ENCODE results near the gene CP. TPM values are rescaled to one million over a fixed set of nuclear protein-coding genes. Genes with fewer than 3 reads are reported as not detected.

Gene CP
- total RNA-seq, 2 experiments from 2014 or later: not detected

GRCh38 chr3:149160754-149161300 lies 60.8 kb downstream of the CP start:
- H3K4me3 Mint-ChIP-seq: no peak overlapping the region
- no peaks in the 10 kb centered on the region for H3K27me3 Mint-ChIP-seq
- ChIA-PET CTCF (interaction anchor here (1.5 kb wide), 1 partner anchor 204 kb away, joined by 3 read pairs; no protein-coding TSS in a partner anchor), POLR2A (no interaction called here)
- H3K9me3 Mint-ChIP-seq: no peaks in the 10 kb centered on the region
- no peak for DNase-seq
- H3K27ac Mint-ChIP-seq: no peak overlapping the region
- peaks cover 47% of the 10 kb centered on the region for H3K36me3 Mint-ChIP-seq (ENCODE audit: low read depth)
- H3K4me1 Mint-ChIP-seq: peaks cover 1% of the 10 kb centered on the region

DNA sequence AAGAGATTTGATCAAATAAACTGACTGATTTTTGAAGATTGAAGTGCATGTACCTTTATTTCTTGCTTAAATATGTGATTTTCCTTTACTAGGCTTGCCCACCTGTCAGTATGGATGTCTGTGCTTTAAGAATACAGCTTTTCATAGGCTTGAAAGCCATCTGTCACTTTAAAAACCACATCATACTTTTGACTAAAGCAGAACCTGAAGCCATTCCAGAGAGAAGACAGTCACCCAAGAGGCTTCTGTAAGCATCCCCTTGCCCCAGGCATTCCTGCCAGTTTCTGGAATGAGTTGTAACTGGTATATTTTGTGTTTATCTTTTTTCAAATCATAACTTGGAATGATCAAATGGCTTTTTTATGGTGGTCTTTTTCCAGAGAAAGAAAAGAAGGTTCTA lies 68.2 kb downstream of the CP start:
- peaks cover 46% of the 10 kb centered on the region for H3K36me3 Mint-ChIP-seq (ENCODE audit: low read depth)
- no peaks in the 10 kb centered on the region for H3K27me3 Mint-ChIP-seq
- peaks cover 18% of the 10 kb centered on the region for H3K4me1 Mint-ChIP-seq
- H3K9me3 Mint-ChIP-seq: no peaks in the 10 kb centered on the region
- ChIA-PET POLR2A (no interaction called here), CTCF (interaction anchor here (1.4 kb wide), 1 partner anchor 15 kb away, joined by 3 read pairs; no protein-coding TSS in a partner anchor)
- no peak overlapping the region for H3K4me3 Mint-ChIP-seq
- no peak overlapping the region for H3K27ac Mint-ChIP-seq
- DNase-seq: no peak

- Mint-ChIP-seq H3K9me3 (no peaks in the 10 kb centered on the region), H3K4me1 (peaks cover 18% of the 10 kb centered on the region), H3K36me3 (ENCODE audit: low read depth) (peaks cover 42% of the 10 kb centered on the region), H3K27ac (peak overlapping the region; percentile 31), H3K4me3 (no peak overlapping the region), H3K27me3 (no peaks in the 10 kb centered on the region)
- peak; percentile 26 for DNase-seq
- CTCF ChIA-PET: interaction anchor here (1.4 kb wide), 1 partner anchor 14 kb away, joined by 3 read pairs; no protein-coding TSS in a partner anchor
- POLR2A ChIA-PET: no interaction called here
Measured at GRCh38 chr3:149152420-149152819, 69.2 kb downstream of the CP start.

GRCh38 chr3:149151843-149152242 lies 69.8 kb downstream of the CP start:
- ChIA-PET CTCF (no interaction called here), POLR2A (no interaction called here)
- no peaks in the 10 kb centered on the region for H3K27me3 Mint-ChIP-seq
- no peak overlapping the region for H3K4me3 Mint-ChIP-seq
- H3K4me1 Mint-ChIP-seq: peaks cover 18% of the 10 kb centered on the region
- H3K27ac Mint-ChIP-seq: no peak overlapping the region
- H3K9me3 Mint-ChIP-seq: no peaks in the 10 kb centered on the region
- no peak for DNase-seq
- peaks cover 40% of the 10 kb centered on the region for H3K36me3 Mint-ChIP-seq (ENCODE audit: low read depth)

- Mint-ChIP-seq H3K27me3 (no peaks in the 10 kb centered on the region), H3K9me3 (no peaks in the 10 kb centered on the region), H3K27ac (no peak overlapping the region), H3K36me3 (ENCODE audit: low read depth) (peaks cover 35% of the 10 kb centered on the region), H3K4me1 (peaks cover 18% of the 10 kb centered on the region), H3K4me3 (no peak overlapping the region)
- ChIA-PET CTCF (no interaction called here), POLR2A (no interaction called here)
- DNase-seq: no peak
Measured at GRCh38 chr3:149150436-149150835, 71.2 kb downstream of the CP start.

DNA sequence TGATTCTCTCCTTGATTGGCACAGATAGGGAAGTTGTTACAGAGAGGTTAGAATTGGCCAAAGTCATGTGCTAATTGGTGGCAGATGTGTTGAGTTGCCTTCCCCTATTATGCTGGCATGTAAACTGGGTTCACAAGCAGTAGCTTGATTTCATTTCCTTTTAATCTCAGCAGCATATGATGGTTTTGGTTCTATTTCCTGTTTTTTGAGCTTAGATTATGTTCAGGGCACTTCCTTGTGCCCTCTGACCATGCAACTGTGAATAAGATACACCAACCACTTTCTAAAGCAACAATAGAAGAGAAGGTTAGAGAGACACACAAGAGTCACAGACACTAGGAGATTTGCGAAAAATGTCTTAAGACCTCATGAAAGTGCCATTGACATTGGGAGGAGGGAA lies 75.7 kb downstream of the CP start:
- Mint-ChIP-seq H3K4me3 (no peak overlapping the region), H3K27me3 (no peaks in the 10 kb centered on the region), H3K4me1 (no peaks in the 10 kb centered on the region), H3K9me3 (no peaks in the 10 kb centered on the region), H3K27ac (no peak overlapping the region), H3K36me3 (ENCODE audit: low read depth) (peaks cover 39% of the 10 kb centered on the region)
- ChIA-PET CTCF (interaction anchor here (1.5 to 1.6 kb wide), 2 partner anchors 10 to 16 kb away, joined by 4 to 6 read pairs; partner anchors contain the start of gene HPS3), POLR2A (no interaction called here)
- no peak for DNase-seq

DNA sequence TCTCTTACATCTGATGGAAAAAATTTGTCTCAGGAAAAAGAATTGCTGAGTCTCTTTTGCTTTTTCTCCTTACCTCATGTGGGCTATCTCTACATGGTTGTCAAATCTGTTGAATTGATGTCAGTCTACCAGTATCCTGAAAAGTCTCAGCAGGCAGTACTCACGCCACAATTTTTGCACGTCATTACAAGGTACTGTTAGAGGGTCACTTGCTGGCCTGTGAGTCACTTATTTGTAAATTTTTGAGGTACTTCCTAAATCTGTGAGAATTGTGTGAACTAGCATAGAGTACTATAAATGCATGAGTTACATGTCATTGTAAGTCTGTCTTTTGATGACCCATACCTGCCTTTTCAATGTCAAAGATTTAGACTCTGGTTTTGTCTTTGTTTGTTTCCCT lies 76.3 kb downstream of the CP start:
- DNase-seq: no peak
- Mint-ChIP-seq H3K36me3 (ENCODE audit: low read depth) (peaks cover 39% of the 10 kb centered on the region), H3K4me1 (no peaks in the 10 kb centered on the region), H3K9me3 (no peaks in the 10 kb centered on the region), H3K27me3 (no peaks in the 10 kb centered on the region), H3K4me3 (no peak overlapping the region), H3K27ac (peak overlapping the region; percentile 68)
- ChIA-PET POLR2A (no interaction called here), CTCF (no interaction called here)

DNA sequence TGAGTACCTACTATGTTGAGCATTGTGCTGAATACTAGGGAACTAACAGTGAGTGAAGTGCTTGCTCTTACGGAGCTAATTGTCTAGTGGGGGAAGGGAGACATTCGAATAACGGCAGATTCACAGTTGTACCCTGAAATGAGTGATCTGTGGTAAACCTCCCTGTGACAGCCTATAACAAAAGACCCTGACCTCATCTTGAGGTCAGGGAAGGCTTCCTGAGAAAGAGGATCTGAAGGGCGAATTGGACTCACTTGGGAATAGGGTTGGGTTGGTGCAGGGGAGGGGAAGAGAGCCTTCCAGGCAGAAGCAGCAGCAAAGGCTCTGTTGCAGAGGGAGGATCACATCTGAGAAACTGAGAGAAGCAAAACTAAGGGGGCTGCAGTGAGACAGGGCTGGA lies 78.9 kb downstream of the CP start:
- peaks cover 35% of the 10 kb centered on the region for H3K36me3 Mint-ChIP-seq (ENCODE audit: low read depth)
- H3K4me1 Mint-ChIP-seq: no peaks in the 10 kb centered on the region
- no peak overlapping the region for H3K27ac Mint-ChIP-seq
- H3K4me3 Mint-ChIP-seq: no peak overlapping the region
- no peaks in the 10 kb centered on the region for H3K9me3 Mint-ChIP-seq
- no peaks in the 10 kb centered on the region for H3K27me3 Mint-ChIP-seq
- no peak for DNase-seq
- ChIA-PET POLR2A (no interaction called here), CTCF (interaction anchor here (1.0 kb wide), 1 partner anchor 10 kb away, joined by 3 read pairs; no protein-coding TSS in a partner anchor)

DNA sequence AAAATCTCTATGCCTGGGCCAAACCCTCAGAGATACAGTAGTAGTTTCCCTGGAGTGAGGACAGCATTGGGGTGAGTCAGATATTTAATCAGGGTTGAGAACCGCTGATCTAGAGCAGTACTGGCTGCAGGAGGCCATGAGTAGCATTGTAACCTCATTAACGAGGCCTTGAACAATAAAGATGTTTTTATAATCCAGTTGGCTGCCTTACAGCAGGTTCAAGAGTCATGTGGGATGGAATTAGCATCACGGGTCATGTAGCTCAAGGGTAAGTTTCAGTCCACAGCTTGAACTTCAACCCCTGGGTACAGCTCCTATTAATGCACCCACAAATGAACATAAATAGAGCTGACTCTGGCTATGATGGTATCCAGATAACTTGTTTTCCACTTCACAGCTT lies 87.1 kb downstream of the CP start:
- no peaks in the 10 kb centered on the region for H3K9me3 Mint-ChIP-seq
- no peaks in the 10 kb centered on the region for H3K27me3 Mint-ChIP-seq
- H3K4me1 Mint-ChIP-seq: peaks cover 30% of the 10 kb centered on the region
- ChIA-PET CTCF (interaction anchor here (0.6 kb wide), 1 partner anchor 175 kb away, joined by 5 read pairs; no protein-coding TSS in a partner anchor), POLR2A (no interaction called here)
- H3K27ac Mint-ChIP-seq: no peak overlapping the region
- no peak overlapping the region for H3K4me3 Mint-ChIP-seq
- peaks cover 24% of the 10 kb centered on the region for H3K36me3 Mint-ChIP-seq (ENCODE audit: low read depth)
- DNase-seq: no peak

DNA sequence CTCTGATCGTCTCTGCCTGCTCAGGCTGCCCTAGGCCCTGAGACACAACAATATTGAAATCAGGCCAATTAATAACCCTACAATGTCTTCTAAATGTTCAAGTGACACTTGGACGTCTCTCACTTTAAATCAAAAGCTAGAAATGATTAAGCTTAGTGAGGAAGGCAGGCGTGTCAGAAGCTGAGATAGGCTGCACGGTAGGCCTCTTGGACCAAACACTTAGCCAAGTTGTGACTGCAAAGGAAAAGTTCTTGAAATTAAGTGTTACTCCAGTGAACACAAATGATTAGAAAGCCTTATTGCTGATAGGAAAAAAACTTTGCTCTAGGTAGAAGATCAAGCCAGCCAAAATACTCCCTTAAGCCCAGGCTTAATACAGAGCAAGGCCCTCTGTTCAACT lies 90.0 kb downstream of the CP start:
- POLR2A ChIA-PET: no interaction called here
- Mint-ChIP-seq H3K27ac (peak overlapping the region; percentile 38), H3K9me3 (no peaks in the 10 kb centered on the region), H3K4me1 (peaks cover 39% of the 10 kb centered on the region), H3K27me3 (peaks cover 12% of the 10 kb centered on the region), H3K4me3 (peak overlapping the region; percentile 89), H3K36me3 (ENCODE audit: low read depth) (peaks cover 24% of the 10 kb centered on the region)
- CTCF ChIA-PET: interaction anchor here (1.0 to 1.6 kb wide), 3 partner anchors 11 to 15 kb away, joined by 3 to 7 read pairs (median 3); no protein-coding TSS in a partner anchor
- no peak for DNase-seq

DNA sequence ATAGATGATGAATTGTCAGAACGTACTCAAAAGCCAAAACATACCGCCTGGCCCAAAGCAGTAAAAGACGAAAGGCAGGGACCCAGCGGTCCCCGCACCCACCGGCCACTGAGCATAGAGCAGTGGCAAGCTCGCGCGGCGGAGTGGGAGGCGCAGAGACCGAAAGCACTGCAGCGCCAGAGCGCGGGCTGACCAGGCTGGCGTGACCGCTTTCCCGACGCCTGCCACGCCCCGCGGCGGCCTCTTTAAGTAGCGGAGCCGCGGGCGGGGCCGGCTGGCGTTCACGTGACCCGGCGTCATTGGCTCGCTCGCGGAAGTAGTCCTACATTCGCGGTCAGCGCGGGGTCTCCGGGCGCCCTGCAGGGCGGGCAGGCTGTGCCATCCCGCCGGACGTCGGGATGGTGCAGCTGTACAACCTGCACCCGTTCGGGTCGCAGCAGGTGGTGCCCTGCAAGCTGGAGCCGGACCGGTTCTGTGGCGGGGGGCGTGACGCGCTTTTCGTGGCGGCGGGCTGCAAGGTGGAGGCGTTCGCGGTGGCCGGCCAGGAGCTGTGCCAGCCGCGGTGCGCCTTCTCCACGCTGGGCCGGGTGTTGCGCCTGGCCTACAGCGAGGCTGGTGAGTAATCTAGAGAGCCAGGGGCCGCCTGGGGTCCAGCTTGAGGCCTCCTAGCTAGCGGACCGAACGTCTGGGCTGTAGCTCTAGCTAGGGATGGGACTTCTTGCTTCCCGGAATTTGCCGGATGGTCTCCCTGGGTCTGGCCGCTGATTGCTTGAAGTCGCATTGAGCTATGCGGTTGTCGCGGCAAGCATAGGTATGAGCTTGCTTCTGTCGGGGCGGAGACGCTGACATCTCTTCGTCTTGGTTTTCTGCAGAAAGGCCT lies 92.1 kb downstream of the CP start, which contains the start of gene HPS3:
TSS of gene HPS3 (plus strand) at position 313 of the 880 bp plus-strand sequence. CDS start at position 399, 86 bp downstream.
- Mint-ChIP-seq H3K27me3 (peaks cover 17% of the 10 kb centered on the region), H3K36me3 (ENCODE audit: low read depth) (peaks cover 17% of the 10 kb centered on the region), H3K4me1 (peaks cover 39% of the 10 kb centered on the region), H3K9me3 (no peaks in the 10 kb centered on the region), H3K27ac (peak within 1 kb of the TSS; percentile 96), H3K4me3 (peak within 1 kb of the TSS; percentile 89)
- POLR2A ChIA-PET: no interaction called here
- CTCF ChIA-PET: interaction anchor here (0.6 to 2.1 kb wide), 7 partner anchors 9 to 176 kb away, joined by 3 to 15 read pairs (median 4); no protein-coding TSS in a partner anchor
- peak; percentile 85 for DNase-seq

DNA sequence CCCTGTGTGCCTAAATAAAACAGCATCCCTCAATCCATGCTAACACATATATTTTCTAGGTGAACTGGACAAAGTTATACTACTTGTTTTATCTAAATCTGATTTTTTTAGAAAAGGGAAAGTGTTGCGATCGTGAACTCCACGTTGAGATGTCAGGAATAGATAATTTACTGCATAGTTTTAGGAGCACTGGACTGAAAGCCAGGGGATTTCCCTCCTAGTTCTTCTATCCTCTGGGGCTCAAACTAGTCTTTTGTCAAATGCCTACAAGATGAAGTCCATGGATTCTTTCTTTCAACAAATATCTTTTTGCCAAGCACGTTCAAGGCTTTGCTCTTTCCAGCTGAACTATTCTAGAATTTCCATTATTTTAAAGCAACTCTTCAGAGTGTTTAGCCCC lies 92.8 kb downstream of the CP start:
- H3K9me3 Mint-ChIP-seq: no peaks in the 10 kb centered on the region
- no peak for DNase-seq
- H3K27ac Mint-ChIP-seq: peak overlapping the region; percentile 96
- ChIA-PET POLR2A (no interaction called here), CTCF (interaction anchor here (0.9 to 2.1 kb wide), 3 partner anchors 9 to 146 kb away, joined by 3 to 5 read pairs (median 4); no protein-coding TSS in a partner anchor)
- peaks cover 22% of the 10 kb centered on the region for H3K27me3 Mint-ChIP-seq
- peaks cover 39% of the 10 kb centered on the region for H3K4me1 Mint-ChIP-seq
- peak overlapping the region; percentile 89 for H3K4me3 Mint-ChIP-seq
- peaks cover 14% of the 10 kb centered on the region for H3K36me3 Mint-ChIP-seq (ENCODE audit: low read depth)

Data from activated CD4-positive, alpha-beta T cell treated with anti-CD3 and anti-CD28 coated beads, Interleukin-2, amount 10 ng/mL, durations not matched to agents 7 days and 5 days (primary cell).